Pancreas (tissue), 10 donors: Measurements from ENCODE around the gene CLIC5. TPM values are rescaled to one million over a fixed set of nuclear protein-coding genes. Genes with fewer than 3 reads are reported as not detected.
A peak's percentile ranks its signal among the peaks of the same experiment; 100 is the strongest.

ENCODE experiments used
- ATAC-seq, 4 donors: fragments of 200-7000 bp; cut with Tn5 transposase; one replicate each; pipeline versions ENCODE4 v1.8.0 to v1.9.1; 2020; ENCODE audit warnings: mild to moderate bottlenecking in 4 of 4, moderate library complexity in 4 of 4
- DNase-seq, 6 donors: peaks; one replicate each; pipeline ENCODE4 v3.0.0-alpha.2; 2020
- FAIRE-seq: peaks from 2 replicates; lab custom pipeline; 2012; peaks lifted over from hg19 to GRCh38; lab: Jason Lieb, UNC
- H3K27ac ChIP-seq, 4 donors: fragments of 200-600 bp; sonication (generic); 1 replicate in 3 of 4; 2 replicates in 1 of 4; pipeline versions ENCODE4 v1.5.0 to v1.8.0; 2020
- H3K27me3 ChIP-seq, 4 donors: fragments of 200-600 bp; one replicate each; pipeline ENCODE4 v1.8.0; 2021
- H3K36me3 ChIP-seq, 3 donors: fragments of 200-600 bp; sonication (generic) in 1 of 3; one replicate each; pipeline versions ENCODE4 v1.5.0 to v1.8.0; 2020 to 2021
- H3K4me1 ChIP-seq, 3 donors: fragments of 200-600 bp; one replicate each; pipeline ENCODE4 v1.8.0; 2021
- H3K4me3 ChIP-seq, 4 donors: fragments of 200-600 bp; sonication (generic) in 2 of 4; one replicate each; pipeline versions ENCODE4 v1.5.0 to v1.8.0; 2020 to 2021
- H3K9me3 ChIP-seq, 4 donors: fragments of 200-600 bp; one replicate each; pipeline ENCODE4 v1.8.0; 2021
- CTCF ChIP-seq, 4 donors: fragments of 200-600 bp; sonication (generic) in 3 of 4; IDR thresholded peaks; one replicate each; pipeline versions ENCODE4 v1.5.0 to v1.8.0; 2021; ENCODE audit warnings: antibody characterized with exemption in 4 of 4
- WGBS, 2 donors: extraction: QIAGEN DNeasy Blood & Tissue Kit; methylation state at CpG; one replicate each; pipeline ENCODE4 v1.1.7; 2013; 5-methylcytosine and 5-hydroxymethylcytosine counted together
- intact Hi-C, 3 donors: fragments of 100-400 bp; cut with DNase I; formaldehyde crosslinking; loops; one replicate each; pipeline versions ENCODE4 v1.11.1 to v1.14.2; 2022
- polyA plus RNA-seq, 2 donors: library from polyadenylated mRNA; stranded (reverse); fragments of 200-250 nt; gene quantifications; one replicate each; pipeline ENCODE4 v1.2.3, GENCODE V29; 2013
- total RNA-seq, 6 donors: library from RNA; stranded (reverse); fragmentation: NEBNext Ultra II Directional in 4 of 6; extraction: Animal tissue kit (Norgen Biotek cat#: 25700) in 4 of 6; gene quantifications; one replicate each; pipeline versions ENCODE4 v1.2.1 to v1.2.4, GENCODE V29; 2021 to 2023
- donor health status: healthy with polysubstance abuse.
- donor health status: DM: no; HTN: no; CAD: no; lungs with moderate emphysema.
- donor health status: DM: no; HTN: no; CAD: no.
- donor health status: control.
- donor health status: control.
- donor health status: Bipolar disorder and iron deficiency.
- donor health status: DM: yes; HTN: yes; CAD: no.
- donor health status: DM: no; HTN: no; CAD: no.
- donor health status: DM: no; HTN: no; CAD: no.
- donor health status: DM: yes; HTN: yes; CAD: no.

CLIC5 gene
- total and polyA plus RNA-seq, 8 donors = 0.53 to 2.1 (median 1.3) TPM

- FAIRE-seq (no peak), DNase-seq (no peak), ATAC-seq (peak in 1 of 4 donors; percentile 16)
- no peaks in the 10 kb centered on the region for H3K4me1 ChIP-seq
- H3K27me3 ChIP-seq = no peaks in the 10 kb centered on the region
- no peaks in the 10 kb centered on the region for H3K36me3 ChIP-seq
- no peak overlapping the region for H3K4me3 ChIP-seq
- H3K27ac ChIP-seq = no peak overlapping the region
- intact Hi-C loops = no loop called here
- 79 to 91% methylated on average over 1 of the region's 1 CpG for WGBS, 2 donors
- H3K9me3 ChIP-seq = no peaks in the 10 kb centered on the region
- no peak for TF ChIP-seq CTCF (IDR thresholded peaks at IDR 0.05)
These were observed 49.9 kb downstream of the CLIC5 start for GRCh38 chr6:45965792-45966191.

GRCh38 chr6:45965007-45965406 is 50.7 kb downstream of the CLIC5 start:
- FAIRE-seq (no peak), DNase-seq (no peak), ATAC-seq (no peak)
- H3K4me3 ChIP-seq = no peak overlapping the region
- no peak overlapping the region for H3K27ac ChIP-seq
- no peaks in the 10 kb centered on the region for H3K9me3 ChIP-seq
- 88 to 94% methylated on average over 1 of the region's 1 CpG for WGBS, 2 donors
- no peaks in the 10 kb centered on the region for H3K36me3 ChIP-seq
- H3K27me3 ChIP-seq = no peaks in the 10 kb centered on the region
- TF ChIP-seq CTCF (IDR thresholded peaks at IDR 0.05) = no peak
- intact Hi-C loops = no loop called here
- H3K4me1 ChIP-seq = no peaks in the 10 kb centered on the region

- TF ChIP-seq CTCF (IDR thresholded peaks at IDR 0.05) = no peak
- FAIRE-seq = no peak
- intact Hi-C loops = no loop called here
- H3K27me3 ChIP-seq = no peaks in the 10 kb centered on the region
- DNase-seq = no peak
- ATAC-seq = no peak
- H3K4me3 ChIP-seq = no peak overlapping the region
- H3K9me3 ChIP-seq = no peaks in the 10 kb centered on the region
- H3K4me1 ChIP-seq = no peaks in the 10 kb centered on the region
- H3K27ac ChIP-seq = no peak overlapping the region
- H3K36me3 ChIP-seq = no peaks in the 10 kb centered on the region
- 46 to 53% methylated on average over 2 of the region's 2 CpGs for WGBS, 2 donors
These were observed 51.4 kb downstream of the CLIC5 start for GRCh38 chr6:45964300-45964699.

GRCh38 chr6:45963896-45964295 is 51.8 kb downstream of the CLIC5 start:
- no peak overlapping the region for H3K27ac ChIP-seq
- no peak overlapping the region for H3K4me3 ChIP-seq
- no peaks in the 10 kb centered on the region for H3K36me3 ChIP-seq
- FAIRE-seq (no peak), DNase-seq (no peak), ATAC-seq (no peak)
- H3K4me1 ChIP-seq = no peaks in the 10 kb centered on the region
- no peak for TF ChIP-seq CTCF (IDR thresholded peaks at IDR 0.05)
- H3K27me3 ChIP-seq = no peaks in the 10 kb centered on the region
- H3K9me3 ChIP-seq = no peaks in the 10 kb centered on the region
- intact Hi-C loops = no loop called here

GRCh38 chr6:45961125-45961524 is 54.5 kb downstream of the CLIC5 start:
- Histone ChIP-seq H3K9me3 (no peaks in the 10 kb centered on the region), H3K27me3 (no peaks in the 10 kb centered on the region), H3K4me1 (no peaks in the 10 kb centered on the region), H3K27ac (no peak overlapping the region), H3K4me3 (no peak overlapping the region), H3K36me3 (no peaks in the 10 kb centered on the region)
- no peak for TF ChIP-seq CTCF (IDR thresholded peaks at IDR 0.05)
- intact Hi-C loops = no loop called here
- ATAC-seq (peak in 1 of 4 donors; percentile 22), DNase-seq (no peak), FAIRE-seq (no peak)
- 84 to 91% methylated on average over 2 of the region's 2 CpGs for WGBS, 2 donors
